Endometrial microvascular endothelial cells (primary cell): ENCODE results near the gene KRT1. TPM values are rescaled to one million over a fixed set of nuclear protein-coding genes. Genes with fewer than 3 reads are reported as not detected.
"Not testable (repeated sequence)": the region's sequence is repeated elsewhere in the genome, so short reads cannot be mapped to it uniquely, and the experiment has no call there.

ENCODE experiments used
- in situ Hi-C: cut with HindIII; loops from 2 replicates; pipeline ENCODE4 v1.10.0; 2017; ENCODE audit warnings: low sequenced_read_pairs, low pct_unique_long_range_greater_than_20kb; ENCODE audit errors: inconsistent ontology term
- total RNA-seq: library from RNA; depleted of rRNA; stranded (reverse); fragments of >200 nt; gene quantifications from one replicate; pipeline ENCODE4 v1.2.3, GENCODE V29; 2015; ENCODE audit errors: inconsistent ontology term

KRT1 gene
- total RNA-seq = not detected

GRCh38 chr12:52680363-52680762 lies at the start of gene KRT1:
Gene KRT1, minus strand, starts transcription at chr12:52680407. Its CDS starts 59 bp downstream, at chr12:52680348.
- in situ Hi-C loops = no loop called here

DNA sequence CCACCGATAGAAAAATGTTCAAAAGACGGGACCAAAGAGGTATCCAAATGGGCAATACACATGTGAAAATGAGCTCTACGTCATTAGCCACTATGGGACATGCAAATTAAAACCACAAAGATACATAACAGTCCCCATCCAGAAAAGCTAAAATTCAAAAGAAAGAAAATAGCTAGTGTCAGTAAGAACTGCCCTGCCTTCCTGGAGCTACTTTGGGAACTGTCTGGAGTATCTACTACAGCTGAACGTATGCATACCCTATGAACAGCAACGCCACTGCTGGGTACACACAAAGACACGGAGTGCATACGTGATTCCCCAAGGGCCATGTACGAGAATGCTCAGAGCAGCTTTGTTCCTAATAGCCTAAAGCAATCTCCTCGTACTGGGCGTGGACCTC lies 48.9 kb upstream of the KRT1 start:
- in situ Hi-C loops = no loop called here

- in situ Hi-C loops = no loop called here
These were observed 48.2 kb upstream of the KRT1 start for GRCh38 chr12:52728374-52728773.

GRCh38 chr12:52727037-52727436 lies 46.8 kb upstream of the KRT1 start:
- in situ Hi-C loops = no loop called here

GRCh38 chr12:52726451-52726850 lies 46.2 kb upstream of the KRT1 start:
- in situ Hi-C loops = no loop called here

DNA sequence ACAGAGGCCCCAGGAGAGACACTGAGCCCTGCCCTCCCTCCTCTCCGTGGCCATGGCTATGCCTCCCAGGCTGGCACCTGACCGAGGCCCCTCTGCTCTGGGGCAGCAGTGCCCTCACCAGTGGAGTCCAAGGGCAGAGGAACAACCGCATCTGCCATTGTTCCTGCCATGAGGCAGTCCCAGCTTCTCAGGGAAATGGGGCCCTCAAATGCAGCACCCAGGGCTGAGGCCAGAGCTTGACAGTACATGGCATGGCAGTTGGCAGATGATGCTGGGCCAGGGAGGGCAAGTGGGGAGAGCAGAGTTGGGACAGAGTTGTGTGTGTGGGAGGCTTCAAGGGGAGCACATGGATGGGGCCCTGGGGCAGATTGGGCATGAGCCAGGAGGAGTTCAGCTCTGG lies 44.2 kb upstream of the KRT1 start:
- in situ Hi-C loops = no loop called here

- in situ Hi-C loops = no loop called here
These were observed 42.5 kb upstream of the KRT1 start for GRCh38 chr12:52722680-52723079.

DNA sequence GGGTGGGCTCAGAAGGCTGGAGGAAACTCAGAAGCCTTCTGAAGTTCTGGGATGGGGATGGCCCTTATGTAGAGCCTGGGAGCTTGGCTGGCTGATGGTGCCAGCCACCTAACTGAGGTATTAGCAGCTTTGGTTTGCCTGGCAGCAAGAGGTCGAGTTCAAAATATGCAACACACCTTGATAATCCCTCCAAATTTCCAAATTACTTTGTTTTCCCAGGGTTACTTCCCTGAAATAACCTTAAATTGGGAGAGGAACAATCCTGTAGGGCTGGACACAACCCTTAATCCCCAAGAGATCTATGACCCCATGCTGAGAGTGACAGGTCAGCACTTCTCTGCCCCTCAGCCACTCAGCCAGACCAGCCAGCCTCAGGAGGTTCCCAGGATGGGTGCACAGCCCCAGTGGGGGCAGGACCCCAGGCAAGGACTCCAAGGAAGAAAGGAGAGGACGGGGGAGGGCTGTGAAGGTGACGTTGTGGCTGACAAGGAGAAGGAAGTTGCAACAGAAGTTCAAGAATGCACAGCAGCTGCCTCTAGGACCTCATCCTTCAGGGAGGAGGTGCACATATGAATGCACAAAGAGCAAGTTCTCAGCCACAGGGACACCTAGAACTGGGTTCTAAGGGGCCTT lies 41.7 kb upstream of the KRT1 start:
- in situ Hi-C loops = no loop called here

DNA sequence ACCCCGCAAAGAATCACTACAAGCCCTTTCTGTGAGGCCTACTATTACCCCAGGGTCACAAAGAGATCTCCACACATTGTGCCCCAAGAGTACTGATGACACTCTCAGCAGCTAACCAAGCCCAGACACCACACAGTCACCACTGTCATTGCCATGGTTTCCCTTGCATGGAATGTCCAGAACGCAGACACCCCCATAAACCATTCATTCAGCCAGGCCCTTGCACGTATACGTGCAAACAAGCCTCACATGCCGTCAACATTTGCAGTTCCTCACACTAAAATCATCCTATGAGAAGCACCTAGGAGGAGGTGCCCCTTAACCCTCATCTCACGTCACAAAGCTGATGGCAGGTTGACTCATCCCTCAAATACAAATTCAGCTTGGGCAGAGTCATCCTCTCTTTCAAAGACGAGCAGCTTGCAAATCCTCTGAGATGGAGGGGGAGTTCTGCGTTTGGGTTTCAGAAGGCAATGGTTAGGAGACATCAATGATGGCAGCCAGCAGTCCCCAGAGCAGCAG lies 40.2 kb upstream of the KRT1 start:
- in situ Hi-C loops = no loop called here

DNA sequence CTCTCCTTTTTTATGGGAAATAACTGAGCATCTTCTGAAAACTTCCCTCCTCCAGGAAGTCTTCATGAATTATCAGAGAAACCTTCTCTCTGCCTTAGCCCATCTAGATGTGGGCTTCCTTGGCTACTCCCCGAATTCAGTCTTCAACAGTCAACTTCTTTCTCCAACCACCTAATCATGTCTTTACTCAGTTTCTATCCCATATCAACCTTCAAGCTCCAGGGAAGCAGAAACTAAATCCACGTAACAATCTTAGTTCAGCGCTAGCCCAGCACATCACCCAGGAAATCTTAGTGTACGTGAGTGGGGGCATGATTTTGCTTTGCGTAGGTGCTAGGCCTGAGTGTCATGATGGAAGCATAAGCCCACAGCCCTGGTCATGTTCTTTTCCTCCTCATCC lies 35.9 kb upstream of the KRT1 start:
- in situ Hi-C loops = no loop called here

DNA sequence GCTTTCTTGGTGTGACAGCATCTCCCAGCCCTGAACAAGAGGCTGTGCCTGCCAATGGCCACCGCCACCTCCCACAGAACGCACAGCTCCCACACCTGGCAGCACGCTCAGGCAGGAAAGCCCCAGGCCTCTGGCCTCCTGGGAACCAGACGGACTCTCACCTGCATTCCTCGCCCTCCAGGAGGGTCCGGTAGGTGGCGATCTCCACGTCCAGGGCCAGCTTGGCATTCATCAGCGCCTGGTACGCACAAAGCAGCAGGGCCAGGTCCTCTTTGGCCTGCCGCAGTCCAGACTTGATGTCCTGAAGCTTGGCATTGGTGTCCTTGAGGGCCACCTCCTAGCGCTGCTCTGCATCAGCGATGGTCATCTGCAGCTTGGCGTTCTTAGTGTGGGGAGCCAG lies 35.2 kb upstream of the KRT1 start:
- in situ Hi-C loops = no loop called here

- in situ Hi-C loops = no loop called here
These were observed 34.7 kb upstream of the KRT1 start for GRCh38 chr12:52714887-52715281.

GRCh38 chr12:52713960-52714886 lies 34.0 kb upstream of the KRT1 start:
- in situ Hi-C loops = no loop called here

DNA sequence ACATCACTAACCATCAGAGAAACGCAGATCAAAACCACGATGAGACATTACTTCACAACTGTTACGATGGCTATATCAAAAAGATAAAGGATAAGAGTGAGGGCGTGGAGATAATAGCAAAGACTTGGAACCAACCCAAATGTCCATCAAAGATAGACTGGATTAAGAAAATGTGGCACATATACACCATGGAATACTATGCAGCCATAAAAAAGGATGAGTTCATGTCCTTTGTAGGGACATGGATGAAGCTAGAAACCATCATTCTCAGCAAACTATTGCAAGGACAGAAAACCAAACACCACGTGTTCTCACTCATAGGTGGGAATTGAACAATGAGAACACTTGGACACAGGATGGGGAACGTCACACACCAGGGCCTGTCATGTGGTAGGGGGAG lies 31.9 kb upstream of the KRT1 start:
- in situ Hi-C loops = not testable (repeated sequence)

DNA sequence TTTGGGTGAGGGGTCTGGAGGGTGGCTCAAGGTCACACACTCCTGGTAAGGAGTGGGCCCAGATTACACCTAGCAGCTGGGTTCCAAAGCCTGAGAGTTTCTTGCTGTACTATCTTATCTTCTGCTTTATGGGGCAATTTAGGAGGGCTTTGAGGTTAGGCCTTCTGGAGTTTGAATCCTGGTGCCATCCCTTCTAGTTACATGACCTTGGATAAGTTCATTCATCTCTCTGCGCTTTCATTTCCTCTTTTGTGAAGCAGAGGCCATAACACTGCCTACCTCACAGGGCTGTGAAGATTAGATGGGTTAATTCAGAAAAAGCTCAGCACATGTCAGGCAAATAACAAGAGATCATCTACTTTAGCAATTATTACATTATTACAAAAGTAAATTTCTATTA lies 30.5 kb upstream of the KRT1 start:
- in situ Hi-C loops = no loop called here

- in situ Hi-C loops = no loop called here
These were observed 27.8 kb upstream of the KRT1 start for GRCh38 chr12:52708010-52708409.

DNA sequence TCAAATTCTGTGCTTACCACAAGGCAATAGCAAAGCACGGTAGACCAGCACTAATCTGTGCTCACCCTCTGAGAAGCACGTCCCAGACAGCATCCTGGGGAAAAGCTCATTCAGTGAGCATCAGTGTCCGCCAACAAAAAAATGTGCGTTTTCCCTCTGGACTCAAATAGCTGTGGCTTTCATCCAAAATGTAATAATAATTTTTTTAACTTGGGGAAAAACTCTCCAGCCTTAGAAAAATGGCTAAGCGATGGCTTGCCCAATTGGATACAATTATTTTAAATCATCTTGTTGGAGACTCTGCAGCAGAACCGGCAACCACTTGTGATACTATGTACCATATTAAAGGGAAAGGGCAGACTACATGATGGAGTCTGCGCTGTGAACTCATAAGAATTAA lies 24.3 kb upstream of the KRT1 start:
- in situ Hi-C loops = no loop called here

DNA sequence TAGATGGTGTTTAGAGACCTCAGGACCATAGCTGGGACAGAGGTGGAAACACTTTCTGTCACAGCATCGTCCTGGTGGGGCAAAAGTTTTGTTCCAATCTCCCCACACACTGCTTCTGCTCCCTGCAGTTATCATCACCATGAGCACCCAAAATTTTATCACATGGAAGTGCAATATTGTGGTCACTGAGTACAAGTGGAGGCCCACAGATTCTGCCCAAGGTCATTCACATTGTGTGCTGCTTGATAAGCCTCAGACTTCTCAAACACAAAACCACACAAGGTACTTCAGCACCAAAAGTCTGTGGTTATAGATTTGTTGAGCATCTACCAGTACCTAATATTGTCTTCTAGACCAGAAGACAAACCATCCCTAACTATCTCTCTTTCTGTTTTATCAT lies 23.7 kb upstream of the KRT1 start:
- in situ Hi-C loops = no loop called here

- in situ Hi-C loops = no loop called here
These were observed 23.2 kb upstream of the KRT1 start, which contains the start of gene KRT77 for GRCh38 chr12:52703424-52703823. Gene KRT77, minus strand, starts transcription at chr12:52703524. Its CDS starts 90 bp downstream, at chr12:52703434.

GRCh38 chr12:52702338-52702737 lies 22.1 kb upstream of the KRT1 start:
- in situ Hi-C loops = no loop called here
